Measurements from ENCODE around the gene PA2G4.

Gene PA2G4

DNA sequence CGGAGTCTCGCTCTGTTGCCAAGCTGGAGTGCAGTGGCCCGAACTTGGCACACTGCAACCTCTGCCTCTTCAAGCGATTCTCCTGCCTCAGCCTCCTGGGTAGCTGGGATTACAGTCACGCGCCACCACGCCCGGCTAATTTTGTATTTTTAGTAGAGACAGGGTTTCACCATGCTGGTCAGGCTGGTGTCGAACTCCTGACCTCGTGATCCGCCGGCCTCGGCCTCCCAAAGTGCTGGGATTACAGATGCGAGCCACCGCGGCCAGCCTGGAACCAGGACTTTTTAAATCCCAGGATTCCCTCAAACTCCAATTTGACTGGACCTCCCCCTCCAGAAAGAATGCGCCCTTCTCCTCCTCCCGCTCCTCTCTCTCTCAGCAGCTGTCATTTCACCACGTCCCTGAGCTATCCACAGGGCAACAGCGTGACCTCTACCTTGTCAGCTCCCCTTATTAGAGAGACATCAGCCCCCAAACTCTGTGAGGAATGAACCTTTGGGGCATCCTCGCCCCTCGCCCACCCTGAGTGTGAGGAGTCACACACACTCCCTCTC, 25.7 kb downstream of the PA2G4 start:
- H3K36me3 ChIP-seq (ENCODE audit: control insufficient read depth in 2 of 2, insufficient read depth in 2 of 2, low read length in 2 of 2) = peaks cover 34 to 42% of the 10 kb centered on the region in 2 donors
- peak overlapping the region in 1 of 2 donors; percentile 93 for H3K27ac ChIP-seq (ENCODE audit: low read depth in 2 of 2, low read length in 2 of 2)
- H3K9ac ChIP-seq (ENCODE audit: low read depth in 1 of 2, low read length in 2 of 2) = peak overlapping the region; percentile 96 to 98
- H3K4me1 ChIP-seq (ENCODE audit: control insufficient read depth in 2 of 2, insufficient read depth in 2 of 2, low read length in 2 of 2) = peaks cover 27 to 34% of the 10 kb centered on the region in 2 donors
- H3K4me3 ChIP-seq (ENCODE audit: low read length in 2 of 2) = peak overlapping the region in 1 of 2 donors; percentile 97
- H3K9me3 ChIP-seq (ENCODE audit: control insufficient read depth in 2 of 2, low read length in 2 of 2) = no peaks in the 10 kb centered on the region
- no peaks in the 10 kb centered on the region for H3K27me3 ChIP-seq (ENCODE audit: control insufficient read depth in 2 of 2, insufficient read depth in 2 of 2, low read length in 2 of 2)

DNA sequence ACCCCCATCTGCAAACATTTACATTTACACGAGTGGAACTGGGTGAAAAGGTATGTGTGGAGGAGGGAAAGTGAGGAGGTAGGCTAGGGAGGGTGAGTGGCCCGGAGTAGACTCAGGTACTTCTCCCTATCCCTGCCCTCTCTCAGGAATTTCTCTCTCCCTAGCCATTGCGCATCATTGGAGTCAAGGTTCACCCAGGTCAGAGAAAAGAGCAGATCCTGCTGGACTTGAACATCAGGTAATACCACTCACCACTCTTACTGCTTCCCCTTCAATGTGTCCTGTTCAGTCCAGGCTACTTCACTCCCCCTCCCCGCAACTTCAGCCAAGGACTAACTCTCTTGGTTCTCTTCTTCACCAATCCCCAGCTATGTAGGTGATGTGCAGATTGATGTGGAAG, 26.5 kb downstream of the PA2G4 start:
- Histone ChIP-seq H3K9ac (ENCODE audit: low read depth in 1 of 2, low read length in 2 of 2) (no peak overlapping the region), H3K36me3 (ENCODE audit: control insufficient read depth in 2 of 2, insufficient read depth in 2 of 2, low read length in 2 of 2) (peaks cover 34 to 45% of the 10 kb centered on the region in 2 donors), H3K4me3 (ENCODE audit: low read length in 2 of 2) (no peak overlapping the region), H3K27me3 (ENCODE audit: control insufficient read depth in 2 of 2, insufficient read depth in 2 of 2, low read length in 2 of 2) (no peaks in the 10 kb centered on the region), H3K27ac (ENCODE audit: low read depth in 2 of 2, low read length in 2 of 2) (no peak overlapping the region), H3K4me1 (ENCODE audit: control insufficient read depth in 2 of 2, insufficient read depth in 2 of 2, low read length in 2 of 2) (peaks cover 26 to 29% of the 10 kb centered on the region in 2 donors), H3K9me3 (ENCODE audit: control insufficient read depth in 2 of 2, low read length in 2 of 2) (no peaks in the 10 kb centered on the region)

DNA sequence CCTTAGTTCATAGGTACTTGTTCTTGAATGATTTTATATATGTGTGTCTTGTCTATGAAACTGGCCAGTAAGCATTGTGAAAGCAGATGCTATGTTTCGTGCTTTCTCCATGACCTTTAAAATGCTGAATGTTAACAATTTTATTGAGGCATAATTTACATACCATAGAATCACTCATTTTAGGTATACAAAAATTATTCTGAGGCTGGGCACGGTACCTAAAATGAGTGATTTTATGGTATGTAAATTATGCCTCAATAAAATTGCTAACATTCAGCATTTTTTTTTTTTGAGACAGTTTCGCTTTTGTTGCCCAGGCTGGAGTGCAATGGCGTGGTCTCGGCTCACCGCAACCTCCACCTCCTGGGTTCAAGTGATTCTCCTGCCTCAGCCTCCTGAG, 30.5 kb downstream of the PA2G4 start:
- Histone ChIP-seq H3K36me3 (ENCODE audit: control insufficient read depth in 2 of 2, insufficient read depth in 2 of 2, low read length in 2 of 2) (peaks cover 53 to 72% of the 10 kb centered on the region in 2 donors), H3K9me3 (ENCODE audit: control insufficient read depth in 2 of 2, low read length in 2 of 2) (no peaks in the 10 kb centered on the region), H3K9ac (ENCODE audit: low read depth in 1 of 2, low read length in 2 of 2) (no peak overlapping the region), H3K4me1 (ENCODE audit: control insufficient read depth in 2 of 2, insufficient read depth in 2 of 2, low read length in 2 of 2) (peaks cover 0 to 3% of the 10 kb centered on the region in 2 donors), H3K4me3 (ENCODE audit: low read length in 2 of 2) (no peak overlapping the region), H3K27ac (ENCODE audit: low read depth in 2 of 2, low read length in 2 of 2) (no peak overlapping the region), H3K27me3 (ENCODE audit: control insufficient read depth in 2 of 2, insufficient read depth in 2 of 2, low read length in 2 of 2) (no peaks in the 10 kb centered on the region)

GRCh38 chr12:56137853-56138571, 33.7 kb downstream of the PA2G4 start:
- no peak overlapping the region for H3K4me3 ChIP-seq (ENCODE audit: low read length in 2 of 2)
- no peaks in the 10 kb centered on the region for H3K9me3 ChIP-seq (ENCODE audit: control insufficient read depth in 2 of 2, low read length in 2 of 2)
- no peak overlapping the region for H3K9ac ChIP-seq (ENCODE audit: low read depth in 1 of 2, low read length in 2 of 2)
- H3K36me3 ChIP-seq (ENCODE audit: control insufficient read depth in 2 of 2, insufficient read depth in 2 of 2, low read length in 2 of 2) = peaks cover 42 to 63% of the 10 kb centered on the region in 2 donors
- H3K4me1 ChIP-seq (ENCODE audit: control insufficient read depth in 2 of 2, insufficient read depth in 2 of 2, low read length in 2 of 2) = peaks cover 2% of the 10 kb centered on the region in 2 donors
- H3K27me3 ChIP-seq (ENCODE audit: control insufficient read depth in 2 of 2, insufficient read depth in 2 of 2, low read length in 2 of 2) = no peaks in the 10 kb centered on the region
- no peak overlapping the region for H3K27ac ChIP-seq (ENCODE audit: low read depth in 2 of 2, low read length in 2 of 2)

DNA sequence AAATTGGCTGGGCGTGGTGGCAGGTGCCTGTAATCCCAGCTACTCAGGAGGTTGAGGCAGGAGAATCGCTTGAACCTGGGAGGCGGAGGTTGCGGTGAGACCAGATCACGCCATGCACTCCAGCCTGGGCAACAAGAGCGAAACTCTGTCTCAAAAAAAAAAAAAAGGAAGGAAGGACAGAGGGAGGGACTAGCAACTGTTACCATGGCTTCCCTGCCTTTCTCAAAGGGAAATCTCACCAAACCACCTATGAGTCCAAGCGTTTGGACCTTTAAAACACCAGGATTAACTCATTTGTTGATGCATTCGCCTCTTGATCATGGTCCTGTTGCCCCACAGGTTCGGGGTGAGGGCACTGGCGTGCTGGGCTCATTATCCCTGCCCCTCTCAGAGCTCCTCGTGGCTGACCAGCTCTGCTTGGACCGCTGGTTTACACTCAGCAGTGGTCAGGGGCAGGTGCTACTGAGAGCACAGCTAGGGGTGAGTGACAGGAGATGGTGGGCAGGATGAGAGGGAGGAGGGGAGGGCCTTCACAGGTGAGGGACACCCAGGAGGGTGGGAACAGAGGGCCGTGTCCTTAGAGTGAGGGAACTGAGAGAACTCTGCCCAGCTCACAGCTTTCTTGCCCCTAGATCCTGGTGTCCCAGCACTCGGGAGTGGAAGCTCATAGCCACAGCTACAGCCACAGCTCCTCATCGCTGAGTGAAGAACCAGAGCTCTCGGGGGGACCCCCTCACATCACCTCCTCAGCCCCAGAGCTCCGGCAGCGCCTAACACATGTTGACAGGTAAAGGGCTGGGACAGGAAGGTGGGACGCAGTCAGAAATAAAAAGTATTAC, 37.8 kb downstream of the PA2G4 start:
- Histone ChIP-seq H3K36me3 (ENCODE audit: control insufficient read depth in 2 of 2, insufficient read depth in 2 of 2, low read length in 2 of 2) (peaks cover 45 to 60% of the 10 kb centered on the region in 2 donors), H3K27ac (ENCODE audit: low read depth in 2 of 2, low read length in 2 of 2) (no peak overlapping the region), H3K9ac (ENCODE audit: low read depth in 1 of 2, low read length in 2 of 2) (no peak overlapping the region)

DNA sequence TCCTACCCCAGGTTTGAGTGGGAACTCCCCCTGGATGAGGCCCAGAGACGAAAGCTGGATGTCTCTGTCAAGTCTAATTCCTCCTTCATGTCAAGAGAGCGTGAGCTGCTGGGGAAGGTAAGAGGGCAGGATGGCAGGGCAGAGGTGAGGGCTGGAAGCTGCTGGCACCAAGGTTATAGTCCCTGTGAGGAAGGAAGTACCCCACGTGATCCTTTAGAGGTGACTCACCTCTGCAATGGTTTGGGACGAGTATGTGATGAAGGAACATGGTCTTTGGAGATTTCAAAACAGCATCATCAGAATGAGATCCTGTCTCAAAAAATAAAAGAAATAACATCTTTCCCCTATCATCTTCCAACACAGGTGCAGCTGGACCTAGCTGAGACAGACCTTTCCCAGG, 38.9 kb downstream of the PA2G4 start:
- peaks cover 35 to 49% of the 10 kb centered on the region in 2 donors for H3K36me3 ChIP-seq (ENCODE audit: control insufficient read depth in 2 of 2, insufficient read depth in 2 of 2, low read length in 2 of 2)

More for the DNA sequence above, 37.8 kb downstream of the PA2G4 start:
- no peaks in the 10 kb centered on the region for H3K9me3 ChIP-seq (ENCODE audit: control insufficient read depth in 2 of 2, low read length in 2 of 2)
- H3K4me3 ChIP-seq (ENCODE audit: low read length in 2 of 2) = no peak overlapping the region
- no peaks in the 10 kb centered on the region for H3K27me3 ChIP-seq (ENCODE audit: control insufficient read depth in 2 of 2, insufficient read depth in 2 of 2, low read length in 2 of 2)
- H3K4me1 ChIP-seq (ENCODE audit: control insufficient read depth in 2 of 2, insufficient read depth in 2 of 2, low read length in 2 of 2) = peaks cover 13 to 23% of the 10 kb centered on the region in 2 donors

DNA sequence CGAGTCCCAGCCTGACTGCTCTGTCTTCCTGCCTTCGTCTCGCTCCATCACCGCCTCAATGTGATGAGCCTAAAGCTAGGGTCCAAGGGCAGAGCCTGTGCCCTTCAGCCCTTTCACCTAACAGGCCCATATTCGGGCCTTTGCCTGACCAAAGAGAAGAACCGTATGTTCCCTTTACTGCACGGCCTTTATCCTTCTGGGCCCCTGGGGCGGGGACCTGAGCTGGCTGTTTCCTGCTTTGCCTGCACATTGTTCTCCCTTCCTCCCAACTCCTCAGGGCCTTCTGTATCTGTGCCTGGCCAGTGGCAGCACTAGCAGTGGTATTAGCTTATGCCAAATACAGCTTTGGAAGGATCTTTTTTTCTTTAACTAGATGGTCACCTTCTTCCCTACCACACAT, 39.5 kb downstream of the PA2G4 start:
- H3K27me3 ChIP-seq (ENCODE audit: control insufficient read depth in 2 of 2, insufficient read depth in 2 of 2, low read length in 2 of 2) = no peaks in the 10 kb centered on the region
- H3K27ac ChIP-seq (ENCODE audit: low read depth in 2 of 2, low read length in 2 of 2) = peak overlapping the region; percentile 63 to 69
- peak overlapping the region in 1 of 2 donors; percentile 15 for H3K9ac ChIP-seq (ENCODE audit: low read depth in 1 of 2, low read length in 2 of 2)
- peaks cover 29 to 43% of the 10 kb centered on the region in 2 donors for H3K36me3 ChIP-seq (ENCODE audit: control insufficient read depth in 2 of 2, insufficient read depth in 2 of 2, low read length in 2 of 2)
- H3K4me1 ChIP-seq (ENCODE audit: control insufficient read depth in 2 of 2, insufficient read depth in 2 of 2, low read length in 2 of 2) = peaks cover 13 to 24% of the 10 kb centered on the region in 2 donors
- H3K4me3 ChIP-seq (ENCODE audit: low read length in 2 of 2) = no peak overlapping the region
- no peaks in the 10 kb centered on the region for H3K9me3 ChIP-seq (ENCODE audit: control insufficient read depth in 2 of 2, low read length in 2 of 2)

More for the DNA sequence above, 38.9 kb downstream of the PA2G4 start:
- no peak overlapping the region for H3K4me3 ChIP-seq (ENCODE audit: low read length in 2 of 2)
- H3K9me3 ChIP-seq (ENCODE audit: control insufficient read depth in 2 of 2, low read length in 2 of 2) = no peaks in the 10 kb centered on the region
- H3K27ac ChIP-seq (ENCODE audit: low read depth in 2 of 2, low read length in 2 of 2) = peak overlapping the region; percentile 52 to 69
- no peaks in the 10 kb centered on the region for H3K27me3 ChIP-seq (ENCODE audit: control insufficient read depth in 2 of 2, insufficient read depth in 2 of 2, low read length in 2 of 2)
- H3K9ac ChIP-seq (ENCODE audit: low read depth in 1 of 2, low read length in 2 of 2) = no peak overlapping the region
- peaks cover 13 to 24% of the 10 kb centered on the region in 2 donors for H3K4me1 ChIP-seq (ENCODE audit: control insufficient read depth in 2 of 2, insufficient read depth in 2 of 2, low read length in 2 of 2)

DNA sequence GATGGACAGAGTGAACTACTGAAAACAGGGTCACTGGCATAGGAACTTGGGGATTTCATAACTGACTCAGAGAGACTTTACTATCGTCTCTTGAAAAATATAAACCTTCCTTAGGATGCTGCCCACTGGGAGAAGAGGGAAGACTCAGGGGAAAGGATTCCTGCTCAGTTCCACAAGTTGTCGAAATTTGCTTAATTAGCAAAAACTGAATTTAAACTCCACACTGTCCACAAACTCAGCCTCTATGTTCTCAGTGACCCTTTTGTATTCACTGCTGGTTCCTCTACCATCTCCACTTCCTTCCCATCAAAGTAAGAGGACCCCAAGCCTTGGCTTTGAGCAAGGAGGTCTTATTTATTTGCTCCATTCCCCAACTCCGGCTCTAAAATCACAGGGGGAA, 40.9 kb downstream of the PA2G4 start:
- H3K36me3 ChIP-seq (ENCODE audit: control insufficient read depth in 2 of 2, insufficient read depth in 2 of 2, low read length in 2 of 2) = peaks cover 29 to 39% of the 10 kb centered on the region in 2 donors
- H3K4me3 ChIP-seq (ENCODE audit: low read length in 2 of 2) = no peak overlapping the region
- no peak overlapping the region for H3K27ac ChIP-seq (ENCODE audit: low read depth in 2 of 2, low read length in 2 of 2)
- H3K4me1 ChIP-seq (ENCODE audit: control insufficient read depth in 2 of 2, insufficient read depth in 2 of 2, low read length in 2 of 2) = peaks cover 13 to 24% of the 10 kb centered on the region in 2 donors
- no peaks in the 10 kb centered on the region for H3K27me3 ChIP-seq (ENCODE audit: control insufficient read depth in 2 of 2, insufficient read depth in 2 of 2, low read length in 2 of 2)
- no peak overlapping the region for H3K9ac ChIP-seq (ENCODE audit: low read depth in 1 of 2, low read length in 2 of 2)
- no peaks in the 10 kb centered on the region for H3K9me3 ChIP-seq (ENCODE audit: control insufficient read depth in 2 of 2, low read length in 2 of 2)

- H3K27me3 ChIP-seq (ENCODE audit: control insufficient read depth in 2 of 2, insufficient read depth in 2 of 2, low read length in 2 of 2) = no peaks in the 10 kb centered on the region
- H3K9me3 ChIP-seq (ENCODE audit: control insufficient read depth in 2 of 2, low read length in 2 of 2) = no peaks in the 10 kb centered on the region
- peak overlapping the region in 1 of 2 donors; percentile 26 for H3K9ac ChIP-seq (ENCODE audit: low read depth in 1 of 2, low read length in 2 of 2)
- peak overlapping the region; percentile 48 to 71 for H3K27ac ChIP-seq (ENCODE audit: low read depth in 2 of 2, low read length in 2 of 2)
- peaks cover 18 to 31% of the 10 kb centered on the region in 2 donors for H3K4me1 ChIP-seq (ENCODE audit: control insufficient read depth in 2 of 2, insufficient read depth in 2 of 2, low read length in 2 of 2)
- H3K36me3 ChIP-seq (ENCODE audit: control insufficient read depth in 2 of 2, insufficient read depth in 2 of 2, low read length in 2 of 2) = peaks cover 29 to 34% of the 10 kb centered on the region in 2 donors
- no peak overlapping the region for H3K4me3 ChIP-seq (ENCODE audit: low read length in 2 of 2)
Observed at GRCh38 chr12:56146492-56147460, 42.4 kb downstream of the PA2G4 start.

Data from mucosa of rectum (tissue), 2 donors.